Measurements from ENCODE around the gene PCDHB5.

PCDHB5 gene

GRCh38 chr5:141186897-141187512 is 52.0 kb downstream of the PCDHB5 start, which contains the start of gene PCDHB9:
TSS of gene PCDHB9 (plus strand) at chr5:141187161. CDS start at chr5:141187319, 158 bp downstream.
- no peak within 1 kb of the TSS for H3K4me3 ChIP-seq (ENCODE audit: control insufficient read depth, low read depth, low read length)
- TF ChIP-seq, protein P1, sequence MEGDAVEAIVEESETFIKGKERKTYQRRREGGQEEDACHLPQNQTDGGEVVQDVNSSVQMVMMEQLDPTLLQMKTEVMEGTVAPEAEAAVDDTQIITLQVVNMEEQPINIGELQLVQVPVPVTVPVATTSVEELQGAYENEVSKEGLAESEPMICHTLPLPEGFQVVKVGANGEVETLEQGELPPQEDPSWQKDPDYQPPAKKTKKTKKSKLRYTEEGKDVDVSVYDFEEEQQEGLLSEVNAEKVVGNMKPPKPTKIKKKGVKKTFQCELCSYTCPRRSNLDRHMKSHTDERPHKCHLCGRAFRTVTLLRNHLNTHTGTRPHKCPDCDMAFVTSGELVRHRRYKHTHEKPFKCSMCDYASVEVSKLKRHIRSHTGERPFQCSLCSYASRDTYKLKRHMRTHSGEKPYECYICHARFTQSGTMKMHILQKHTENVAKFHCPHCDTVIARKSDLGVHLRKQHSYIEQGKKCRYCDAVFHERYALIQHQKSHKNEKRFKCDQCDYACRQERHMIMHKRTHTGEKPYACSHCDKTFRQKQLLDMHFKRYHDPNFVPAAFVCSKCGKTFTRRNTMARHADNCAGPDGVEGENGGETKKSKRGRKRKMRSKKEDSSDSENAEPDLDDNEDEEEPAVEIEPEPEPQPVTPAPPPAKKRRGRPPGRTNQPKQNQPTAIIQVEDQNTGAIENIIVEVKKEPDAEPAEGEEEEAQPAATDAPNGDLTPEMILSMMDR (conservative IDR thresholded peaks at IDR 0.05; ENCODE audit: control insufficient read depth, insufficient read depth, low read depth, low read length): peak; percentile 31
- DNase-seq (ENCODE audit: low read depth): peak; percentile 16
